HUES6 (cell line): Measurements from ENCODE around the gene MAS1L.

Experiments used
- H3K27ac ChIP-seq: 2 replicates; pipeline ENCODE4 v1.7.0; 2013; ENCODE audit warnings: low read depth, mild to moderate bottlenecking, low read length, inconsistent platforms
- H3K27me3 ChIP-seq: 2 replicates; pipeline ENCODE4 v1.6.1; 2013; ENCODE audit warnings: low read length; ENCODE audit not compliant: control insufficient read depth, insufficient read depth
- H3K36me3 ChIP-seq: 2 replicates; pipeline ENCODE4 v1.6.1; 2013; ENCODE audit warnings: low read length; ENCODE audit not compliant: control insufficient read depth, insufficient read depth
- H3K4me1 ChIP-seq: 2 replicates; pipeline ENCODE4 v1.6.1; 2013; ENCODE audit warnings: low read length; ENCODE audit not compliant: control insufficient read depth, insufficient read depth
- H3K4me3 ChIP-seq: 2 replicates; pipeline ENCODE4 v1.5.1; 2013; ENCODE audit warnings: low read depth, low read length
- H3K9ac ChIP-seq: one replicate; pipeline ENCODE4 v1.6.1; 2013; ENCODE audit warnings: mild to moderate bottlenecking, low read length
- H3K9me3 ChIP-seq: 2 replicates; pipeline ENCODE4 v1.6.1; 2013; ENCODE audit warnings: low read depth, low read length; ENCODE audit not compliant: control insufficient read depth, insufficient read depth

The MAS1L gene

GRCh38 chr6:29510202-29510601, 22.4 kb upstream of the MAS1L start:
- Histone ChIP-seq H3K36me3 (no peaks in the 10 kb centered on the region), H3K4me3 (no peak overlapping the region), H3K4me1 (peaks cover 3% of the 10 kb centered on the region; the same call in 1 of the 2 replicates), H3K27me3 (no peaks in the 10 kb centered on the region), H3K9me3 (no peaks in the 10 kb centered on the region; the same call in 1 of the 2 replicates), H3K27ac (no peak overlapping the region), H3K9ac (no peak overlapping the region)

- Histone ChIP-seq H3K27ac (no peak overlapping the region), H3K4me3 (no peak overlapping the region), H3K4me1 (peaks cover 3% of the 10 kb centered on the region; the same call in 1 of the 2 replicates), H3K36me3 (no peaks in the 10 kb centered on the region), H3K9ac (no peak overlapping the region), H3K9me3 (no peaks in the 10 kb centered on the region; the same call in 1 of the 2 replicates), H3K27me3 (no peaks in the 10 kb centered on the region)
Measured at GRCh38 chr6:29509711-29510110, 22.0 kb upstream of the MAS1L start.

- Histone ChIP-seq H3K4me3 (no peak overlapping the region), H3K36me3 (no peaks in the 10 kb centered on the region), H3K9me3 (no peaks in the 10 kb centered on the region), H3K4me1 (peaks cover 3% of the 10 kb centered on the region; the same call in 1 of the 2 replicates), H3K27ac (no peak overlapping the region), H3K27me3 (no peaks in the 10 kb centered on the region), H3K9ac (no peak overlapping the region)
Measured at GRCh38 chr6:29509239-29509638, 21.5 kb upstream of the MAS1L start.

GRCh38 chr6:29507319-29507718, 19.6 kb upstream of the MAS1L start:
- no peaks in the 10 kb centered on the region for H3K36me3 ChIP-seq
- no peak overlapping the region for H3K27ac ChIP-seq
- H3K27me3 ChIP-seq, result no peaks in the 10 kb centered on the region
- H3K9me3 ChIP-seq, result no peaks in the 10 kb centered on the region
- peaks cover 3% of the 10 kb centered on the region; the same call in 1 of the 2 replicates for H3K4me1 ChIP-seq
- no peak overlapping the region for H3K9ac ChIP-seq
- H3K4me3 ChIP-seq, result no peak overlapping the region

- no peak overlapping the region for H3K4me3 ChIP-seq
- H3K27me3 ChIP-seq, result no peaks in the 10 kb centered on the region
- H3K27ac ChIP-seq, result no peak overlapping the region
- no peaks in the 10 kb centered on the region for H3K36me3 ChIP-seq
- peaks cover 3% of the 10 kb centered on the region; the same call in 1 of the 2 replicates for H3K4me1 ChIP-seq
- no peak overlapping the region for H3K9ac ChIP-seq
- no peaks in the 10 kb centered on the region for H3K9me3 ChIP-seq
Measured at GRCh38 chr6:29506446-29507067, 18.8 kb upstream of the MAS1L start.

- H3K4me1 ChIP-seq, result peaks cover 3% of the 10 kb centered on the region; the same call in 1 of the 2 replicates
- no peak overlapping the region for H3K9ac ChIP-seq
- H3K27me3 ChIP-seq, result no peaks in the 10 kb centered on the region
- H3K9me3 ChIP-seq, result no peaks in the 10 kb centered on the region
- no peak overlapping the region for H3K4me3 ChIP-seq
- no peaks in the 10 kb centered on the region for H3K36me3 ChIP-seq
- no peak overlapping the region for H3K27ac ChIP-seq
Measured at GRCh38 chr6:29505808-29506207, 18.1 kb upstream of the MAS1L start.

GRCh38 chr6:29504961-29505360, 17.2 kb upstream of the MAS1L start:
- no peak overlapping the region for H3K9ac ChIP-seq
- H3K9me3 ChIP-seq, result no peaks in the 10 kb centered on the region
- no peaks in the 10 kb centered on the region for H3K4me1 ChIP-seq
- H3K27me3 ChIP-seq, result no peaks in the 10 kb centered on the region
- H3K27ac ChIP-seq, result no peak overlapping the region
- no peak overlapping the region for H3K4me3 ChIP-seq
- H3K36me3 ChIP-seq, result no peaks in the 10 kb centered on the region

- no peak overlapping the region for H3K27ac ChIP-seq
- no peaks in the 10 kb centered on the region for H3K9me3 ChIP-seq
- no peak overlapping the region for H3K4me3 ChIP-seq
- no peaks in the 10 kb centered on the region for H3K36me3 ChIP-seq
- H3K27me3 ChIP-seq, result no peaks in the 10 kb centered on the region
- no peaks in the 10 kb centered on the region for H3K4me1 ChIP-seq
- no peak overlapping the region for H3K9ac ChIP-seq
Measured at GRCh38 chr6:29502597-29502996, 14.8 kb upstream of the MAS1L start.

- Histone ChIP-seq H3K9me3 (no peaks in the 10 kb centered on the region), H3K27ac (no peak overlapping the region), H3K9ac (no peak overlapping the region), H3K36me3 (no peaks in the 10 kb centered on the region), H3K4me1 (no peaks in the 10 kb centered on the region), H3K27me3 (no peaks in the 10 kb centered on the region), H3K4me3 (no peak overlapping the region)
Measured at GRCh38 chr6:29502181-29502580, 14.4 kb upstream of the MAS1L start.

GRCh38 chr6:29501106-29501505, 13.3 kb upstream of the MAS1L start:
- Histone ChIP-seq H3K27ac (no peak overlapping the region), H3K9me3 (no peaks in the 10 kb centered on the region), H3K4me3 (no peak overlapping the region), H3K36me3 (no peaks in the 10 kb centered on the region), H3K27me3 (no peaks in the 10 kb centered on the region), H3K9ac (no peak overlapping the region), H3K4me1 (no peaks in the 10 kb centered on the region)

- no peak overlapping the region for H3K27ac ChIP-seq
- H3K4me3 ChIP-seq, result no peak overlapping the region
- no peaks in the 10 kb centered on the region for H3K36me3 ChIP-seq
- H3K27me3 ChIP-seq, result no peaks in the 10 kb centered on the region
- no peaks in the 10 kb centered on the region for H3K4me1 ChIP-seq
- H3K9ac ChIP-seq, result no peak overlapping the region
- no peaks in the 10 kb centered on the region for H3K9me3 ChIP-seq
Measured at GRCh38 chr6:29500594-29500993, 12.8 kb upstream of the MAS1L start.
